KMS-11 (cell line): Measurements from ENCODE around the gene PTPRT.

Experiments
- H2AFZ ChIP-seq: fragments of 200-600 bp; sonication (generic); 2 replicates; pipeline ENCODE4 v1.6.1; 2016; ENCODE audit warnings: antibody characterized with exemption, mixed run types, low read depth
- H3K27ac ChIP-seq: fragments of 200-600 bp; sonication (generic); 2 replicates; pipeline ENCODE4 v1.6.1; 2016; ENCODE audit warnings: mild to moderate bottlenecking, mixed run types
- H3K27me3 ChIP-seq: fragments of 200-600 bp; sonication (generic); 2 replicates; pipeline ENCODE4 v1.6.1; 2017; ENCODE audit warnings: mild to moderate bottlenecking, low read depth, mixed run types, moderate library complexity; ENCODE audit not compliant: insufficient read depth
- H3K36me3 ChIP-seq: fragments of 200-600 bp; sonication (generic); 2 replicates; pipeline ENCODE4 v1.6.1; 2017; ENCODE audit warnings: mild to moderate bottlenecking, mixed run types; ENCODE audit not compliant: insufficient read depth
- H3K4me1 ChIP-seq: fragments of 200-600 bp; sonication (generic); 2 replicates; pipeline ENCODE4 v1.6.1; 2016; ENCODE audit warnings: mild to moderate bottlenecking, low read depth, mixed run types; ENCODE audit not compliant: poor library complexity, severe bottlenecking
- H3K4me2 ChIP-seq: fragments of 200-600 bp; sonication (generic); 2 replicates; pipeline ENCODE4 v1.7.0; 2016; ENCODE audit warnings: mild to moderate bottlenecking, mixed run types
- H3K4me3 ChIP-seq: fragments of 200-600 bp; sonication (generic); IDR thresholded peaks from 2 replicates; pipeline ENCODE4 v1.6.1; 2017; ENCODE audit warnings: low read depth, low read length, mixed read lengths; ENCODE audit not compliant: insufficient read depth
- H3K79me2 ChIP-seq: fragments of 200-600 bp; sonication (generic); 2 replicates; pipeline ENCODE4 v1.6.1; 2016; ENCODE audit warnings: low read depth, mixed run types; ENCODE audit not compliant: insufficient read depth
- H3K9ac ChIP-seq: fragments of 200-600 bp; sonication (generic); 2 replicates; pipeline ENCODE4 v1.6.1; 2016; ENCODE audit warnings: mild to moderate bottlenecking, mixed run types
- H4K20me1 ChIP-seq: fragments of 200-600 bp; sonication (generic); 2 replicates; pipeline ENCODE4 v1.6.1; 2016; ENCODE audit warnings: mild to moderate bottlenecking, mixed run types; ENCODE audit not compliant: insufficient read depth
- CTCF ChIP-seq: fragments of 200-600 bp; sonication (generic); conservative IDR thresholded peaks from 2 replicates; pipeline ENCODE4 v1.6.1; 2017; ENCODE audit warnings: low read depth, mild to moderate bottlenecking, antibody characterized with exemption, low read length, moderate library complexity, mixed read lengths

The PTPRT gene

DNA sequence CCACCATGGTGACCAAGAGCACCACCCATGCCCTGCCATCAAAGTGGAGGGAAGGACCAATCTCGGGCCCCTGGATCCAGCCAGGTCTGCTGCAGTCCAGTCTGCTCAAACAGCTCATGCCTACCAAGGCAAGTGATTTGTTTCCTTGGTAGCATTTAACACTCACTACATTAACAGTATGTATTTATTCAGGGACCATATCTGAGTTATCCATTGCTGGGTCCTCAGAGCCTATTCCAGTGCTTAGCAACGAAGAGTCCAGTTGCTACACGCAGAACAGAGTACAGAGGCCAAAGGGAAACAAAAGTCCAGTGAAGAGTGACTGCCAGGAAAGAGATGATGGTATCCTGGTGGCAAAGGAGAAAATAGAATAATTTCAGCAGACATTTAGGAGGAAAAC, 352.2 kb downstream of the PTPRT start:
- H3K27me3 ChIP-seq = no peaks in the 10 kb centered on the region
- no peak overlapping the region for H3K27ac ChIP-seq
- no peak overlapping the region for H3K4me2 ChIP-seq
- H4K20me1 ChIP-seq = no peaks in the 10 kb centered on the region
- H2AFZ ChIP-seq = no peak overlapping the region
- TF ChIP-seq CTCF = no peak
- no peak overlapping the region for H3K4me3 ChIP-seq
- H3K36me3 ChIP-seq = no peaks in the 10 kb centered on the region
- no peak overlapping the region for H3K9ac ChIP-seq
- H3K4me1 ChIP-seq = no peaks in the 10 kb centered on the region
- H3K79me2 ChIP-seq = no peaks in the 10 kb centered on the region

DNA sequence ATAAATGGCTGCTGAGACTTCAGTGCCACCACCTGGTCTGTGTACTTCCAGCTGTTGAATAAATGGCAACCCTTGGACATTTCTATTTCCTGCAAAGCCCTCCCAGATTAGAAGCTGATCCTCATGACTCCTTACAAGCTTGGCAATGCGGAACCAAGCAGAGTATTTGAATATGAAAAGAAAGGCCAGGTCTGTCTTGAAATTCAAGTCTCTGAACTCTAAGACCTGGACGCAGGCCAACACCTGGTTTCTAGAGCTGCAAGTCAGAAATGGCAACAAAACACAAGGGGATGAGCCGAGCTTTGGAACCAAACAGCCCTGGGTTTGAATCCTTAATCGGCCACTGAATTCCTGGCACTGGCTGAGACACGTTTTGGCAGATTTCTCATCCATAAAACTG, 353.4 kb downstream of the PTPRT start:
- no peak overlapping the region for H3K4me2 ChIP-seq
- H4K20me1 ChIP-seq = no peaks in the 10 kb centered on the region
- no peak for TF ChIP-seq CTCF
- no peak overlapping the region for H3K4me3 ChIP-seq
- H3K4me1 ChIP-seq = no peaks in the 10 kb centered on the region
- no peak overlapping the region for H3K9ac ChIP-seq
- no peak overlapping the region for H2AFZ ChIP-seq
- no peaks in the 10 kb centered on the region for H3K79me2 ChIP-seq
- H3K27me3 ChIP-seq = no peaks in the 10 kb centered on the region
- no peak overlapping the region for H3K27ac ChIP-seq
- H3K36me3 ChIP-seq = no peaks in the 10 kb centered on the region

DNA sequence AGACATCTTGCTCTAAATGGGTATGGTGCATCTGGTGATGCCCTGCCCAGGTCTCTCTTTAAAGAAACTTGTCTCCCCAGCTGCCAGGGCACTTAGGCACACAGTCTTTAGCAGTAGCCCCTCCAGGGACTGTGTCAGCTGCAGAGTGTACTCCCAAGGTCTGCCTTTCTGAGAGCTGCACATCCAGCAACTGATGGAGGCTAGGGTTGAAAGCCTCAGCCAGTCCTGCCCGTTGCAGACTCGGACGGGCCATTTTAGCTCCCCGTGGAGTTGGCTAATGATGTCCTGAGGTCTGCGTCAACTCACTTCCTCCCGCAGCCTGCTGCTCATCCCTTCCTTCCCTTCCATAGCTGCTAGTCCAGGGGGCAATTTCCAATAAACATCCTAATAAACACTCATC, 381.8 kb downstream of the PTPRT start:
- H3K27me3 ChIP-seq = no peaks in the 10 kb centered on the region
- no peak for TF ChIP-seq CTCF
- no peaks in the 10 kb centered on the region for H3K4me1 ChIP-seq
- no peak overlapping the region for H3K4me3 ChIP-seq
- no peaks in the 10 kb centered on the region for H3K79me2 ChIP-seq
- no peaks in the 10 kb centered on the region for H3K36me3 ChIP-seq
- H4K20me1 ChIP-seq = no peaks in the 10 kb centered on the region
- H3K9ac ChIP-seq = no peak overlapping the region
- no peak overlapping the region for H3K4me2 ChIP-seq
- H3K27ac ChIP-seq = no peak overlapping the region
- no peak overlapping the region for H2AFZ ChIP-seq

GRCh38 chr20:42795111-42795695, 394.5 kb downstream of the PTPRT start:
- Histone ChIP-seq H3K4me2 (no peak overlapping the region), H3K27me3 (no peaks in the 10 kb centered on the region), H2AFZ (no peak overlapping the region), H3K4me1 (no peaks in the 10 kb centered on the region), H3K9ac (no peak overlapping the region), H3K36me3 (no peaks in the 10 kb centered on the region), H3K79me2 (no peaks in the 10 kb centered on the region), H3K27ac (no peak overlapping the region), H3K4me3 (no peak overlapping the region), H4K20me1 (no peaks in the 10 kb centered on the region)
- no peak for TF ChIP-seq CTCF
